AG10803 (cell line): ENCODE data around the gene SIGLEC15.

ENCODE experiments used
- DNase-seq: peaks from one replicate; pipeline ENCODE4 v3.0.0; 2010; ENCODE audit warnings: low read depth
- H3K4me3 ChIP-seq: 2 replicates; pipeline ENCODE4 v1.5.1; 2011; ENCODE audit warnings: mild to moderate bottlenecking, low read length, control low read depth
- CTCF ChIP-seq: conservative IDR thresholded peaks from 2 replicates; pipeline ENCODE4 v1.5.1; 2011; ENCODE audit warnings: mild to moderate bottlenecking, low read length, control low read depth, inconsistent platforms

The SIGLEC15 gene

GRCh38 chr18:45891806-45892205, 66.3 kb downstream of the SIGLEC15 start:
- TF ChIP-seq CTCF = no peak
- no peak overlapping the region for H3K4me3 ChIP-seq
- no peak for DNase-seq
